ENCODE measurements around the gene PHLPP1. TPM values are rescaled to one million over a fixed set of nuclear protein-coding genes. Genes with fewer than 3 reads are reported as not detected.

PHLPP1 gene
- total and polyA plus RNA-seq, 2 donors (not counting 1 experiment from before 2014, with no cell fraction given): 3.6 to 5.0 TPM

DNA sequence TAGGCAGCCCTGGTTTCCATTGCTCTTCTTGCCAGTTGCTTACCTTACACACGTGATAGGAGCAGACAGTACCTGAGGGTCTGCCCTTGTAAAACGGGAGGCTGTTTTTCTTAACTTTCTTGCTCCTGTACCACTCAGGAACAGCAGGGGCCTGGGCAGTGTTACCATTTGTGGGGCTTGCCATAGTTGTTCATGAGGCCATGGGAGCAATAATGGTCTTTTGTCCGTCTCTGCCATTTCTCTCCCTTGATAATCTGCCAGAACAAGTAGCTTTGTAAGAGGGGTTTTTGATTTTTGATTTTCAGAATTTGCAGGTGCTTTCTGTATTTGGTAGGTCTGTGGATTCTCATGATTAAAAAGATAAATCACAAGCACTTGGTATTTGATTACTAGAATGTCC lies 259.0 kb downstream of the PHLPP1 start:
- no peak for DNase-seq (ENCODE audit: low read depth in 2 of 2)
- Histone ChIP-seq H4K20me1 (ENCODE audit: control insufficient read depth, extremely low read depth, insufficient read depth, low read length) (no peaks in the 10 kb centered on the region), H3K9me3 (ENCODE audit: control insufficient read depth, insufficient read depth, low read depth, low read length) (no peaks in the 10 kb centered on the region), H3K9ac (ENCODE audit: insufficient read depth, low read length) (no peak overlapping the region), H3K79me2 (ENCODE audit: control insufficient read depth, insufficient read depth, low read length) (no peaks in the 10 kb centered on the region), H2AFZ (ENCODE audit: low read length) (no peak overlapping the region), H3K4me2 (ENCODE audit: extremely low read depth, insufficient read depth, low read length) (no peak overlapping the region), H3K4me3 (replicated peaks in 1 of 4; ENCODE audit: control extremely low read depth in 1 of 4, insufficient read depth in 1 of 4, low read depth in 3 of 4, low read length in 4 of 4) (no peak overlapping the region), H3K4me1 (ENCODE audit: control insufficient read depth, extremely low read depth, insufficient read depth, low read length) (peaks cover 3% of the 10 kb centered on the region), H3K27me3 (ENCODE audit: control insufficient read depth, insufficient read depth, low read length) (no peaks in the 10 kb centered on the region), H3K27ac (ENCODE audit: insufficient read depth, low read length) (no peak overlapping the region), H3K36me3 (ENCODE audit: control insufficient read depth, insufficient read depth, low read length) (peaks cover 8% of the 10 kb centered on the region)
- TF ChIP-seq EZH2 (IDR thresholded peaks at IDR 0.05; ENCODE audit: low read length, missing control alignments): no peak
- no peak for TF ChIP-seq CTCF (conservative IDR thresholded peaks at IDR 0.05 in 1 of 2, IDR thresholded peaks at IDR 0.05 in 1 of 2; ENCODE audit: low read depth in 1 of 2, low read length in 2 of 2)

DNA sequence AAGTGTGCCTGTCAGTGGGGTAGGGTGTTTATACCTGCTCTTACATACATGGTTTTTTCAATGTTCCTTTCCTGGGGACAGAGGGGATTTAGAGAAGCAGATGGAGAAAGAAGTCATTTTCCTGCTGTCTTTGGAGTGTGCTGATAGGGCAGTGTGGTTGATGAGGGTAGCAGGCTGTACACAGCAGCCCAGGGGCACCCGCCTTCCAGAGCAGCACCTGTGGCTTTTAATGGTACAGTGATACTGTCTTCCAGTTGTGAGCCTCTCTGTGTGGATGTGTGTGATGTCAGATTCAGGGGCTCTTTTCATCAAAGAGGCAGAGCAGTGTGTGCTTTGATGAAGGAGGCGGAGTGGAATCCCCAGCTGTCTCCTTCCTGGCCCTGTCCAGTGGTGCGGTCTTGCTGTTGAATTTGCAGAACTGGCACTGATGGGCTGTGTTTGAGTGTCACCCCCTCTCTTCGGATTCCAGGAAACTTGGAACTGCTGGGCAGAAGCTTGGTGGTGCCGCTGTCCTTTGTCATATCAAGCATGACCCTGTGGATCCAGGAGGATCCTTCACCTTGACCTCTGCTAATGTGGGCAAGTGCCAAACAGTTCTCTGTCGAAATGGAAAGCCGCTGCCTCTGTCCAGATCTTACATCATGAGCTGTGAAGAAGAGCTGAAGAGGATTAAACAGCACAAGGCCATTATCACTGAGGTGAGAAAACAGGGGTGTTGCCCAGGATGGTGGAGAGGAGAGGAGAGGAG lies 259.8 kb downstream of the PHLPP1 start:
- no peak overlapping the region for H3K9ac ChIP-seq (ENCODE audit: insufficient read depth, low read length)
- no peak for DNase-seq (ENCODE audit: low read depth in 2 of 2)
- H3K9me3 ChIP-seq (ENCODE audit: control insufficient read depth, insufficient read depth, low read depth, low read length): no peaks in the 10 kb centered on the region
- H3K4me2 ChIP-seq (ENCODE audit: extremely low read depth, insufficient read depth, low read length): no peak overlapping the region
- H3K4me3 ChIP-seq (replicated peaks in 1 of 4; ENCODE audit: control extremely low read depth in 1 of 4, insufficient read depth in 1 of 4, low read depth in 3 of 4, low read length in 4 of 4): no peak overlapping the region
- H3K4me1 ChIP-seq (ENCODE audit: control insufficient read depth, extremely low read depth, insufficient read depth, low read length): peaks cover 9% of the 10 kb centered on the region
- no peak for TF ChIP-seq EZH2 (IDR thresholded peaks at IDR 0.05; ENCODE audit: low read length, missing control alignments)
- no peak overlapping the region for H3K27ac ChIP-seq (ENCODE audit: insufficient read depth, low read length)
- H4K20me1 ChIP-seq (ENCODE audit: control insufficient read depth, extremely low read depth, insufficient read depth, low read length): no peaks in the 10 kb centered on the region
- H3K27me3 ChIP-seq (ENCODE audit: control insufficient read depth, insufficient read depth, low read length): no peaks in the 10 kb centered on the region
- no peak overlapping the region for H2AFZ ChIP-seq (ENCODE audit: low read length)
- peaks cover 8% of the 10 kb centered on the region for H3K36me3 ChIP-seq (ENCODE audit: control insufficient read depth, insufficient read depth, low read length)
- no peaks in the 10 kb centered on the region for H3K79me2 ChIP-seq (ENCODE audit: control insufficient read depth, insufficient read depth, low read length)

- no peak overlapping the region for H3K4me3 ChIP-seq (replicated peaks in 1 of 4; ENCODE audit: control extremely low read depth in 1 of 4, insufficient read depth in 1 of 4, low read depth in 3 of 4, low read length in 4 of 4)
- no peak for TF ChIP-seq EZH2 (IDR thresholded peaks at IDR 0.05; ENCODE audit: low read length, missing control alignments)
- TF ChIP-seq CTCF (conservative IDR thresholded peaks at IDR 0.05 in 1 of 2, IDR thresholded peaks at IDR 0.05 in 1 of 2; ENCODE audit: low read depth in 1 of 2, low read length in 2 of 2): no peak
- no peak overlapping the region for H3K4me2 ChIP-seq (ENCODE audit: extremely low read depth, insufficient read depth, low read length)
- H3K9ac ChIP-seq (ENCODE audit: insufficient read depth, low read length): no peak overlapping the region
- no peaks in the 10 kb centered on the region for H4K20me1 ChIP-seq (ENCODE audit: control insufficient read depth, extremely low read depth, insufficient read depth, low read length)
- no peak overlapping the region for H2AFZ ChIP-seq (ENCODE audit: low read length)
- no peak for DNase-seq (ENCODE audit: low read depth in 2 of 2)
- peaks cover 9% of the 10 kb centered on the region for H3K4me1 ChIP-seq (ENCODE audit: control insufficient read depth, extremely low read depth, insufficient read depth, low read length)
- no peak overlapping the region for H3K27ac ChIP-seq (ENCODE audit: insufficient read depth, low read length)
- no peaks in the 10 kb centered on the region for H3K27me3 ChIP-seq (ENCODE audit: control insufficient read depth, insufficient read depth, low read length)
- H3K9me3 ChIP-seq (ENCODE audit: control insufficient read depth, insufficient read depth, low read depth, low read length): no peaks in the 10 kb centered on the region
- H3K36me3 ChIP-seq (ENCODE audit: control insufficient read depth, insufficient read depth, low read length): peaks cover 8% of the 10 kb centered on the region
- no peaks in the 10 kb centered on the region for H3K79me2 ChIP-seq (ENCODE audit: control insufficient read depth, insufficient read depth, low read length)
These were observed 260.4 kb downstream of the PHLPP1 start for GRCh38 chr18:62975785-62976184.
